ENCODE results near the gene FBN1.

GRCh38 chr15:48628832-48629231, 16.7 kb downstream of the FBN1 start:
- TF ChIP-seq CTCF (IDR thresholded peaks at IDR 0.05; ENCODE audit: low read depth, low read length) (no peak), EZH2phosphoT487 (IDR thresholded peaks at IDR 0.05; ENCODE audit: low read depth) (no peak)
